ENCODE measurements around the gene SLC35D3.
"Not testable (repeated sequence)": the region's sequence is repeated elsewhere in the genome, so short reads cannot be mapped to it uniquely, and the experiment has no call there.

The SLC35D3 gene, protein sequence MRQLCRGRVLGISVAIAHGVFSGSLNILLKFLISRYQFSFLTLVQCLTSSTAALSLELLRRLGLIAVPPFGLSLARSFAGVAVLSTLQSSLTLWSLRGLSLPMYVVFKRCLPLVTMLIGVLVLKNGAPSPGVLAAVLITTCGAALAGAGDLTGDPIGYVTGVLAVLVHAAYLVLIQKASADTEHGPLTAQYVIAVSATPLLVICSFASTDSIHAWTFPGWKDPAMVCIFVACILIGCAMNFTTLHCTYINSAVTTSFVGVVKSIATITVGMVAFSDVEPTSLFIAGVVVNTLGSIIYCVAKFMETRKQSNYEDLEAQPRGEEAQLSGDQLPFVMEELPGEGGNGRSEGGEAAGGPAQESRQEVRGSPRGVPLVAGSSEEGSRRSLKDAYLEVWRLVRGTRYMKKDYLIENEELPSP

DNA sequence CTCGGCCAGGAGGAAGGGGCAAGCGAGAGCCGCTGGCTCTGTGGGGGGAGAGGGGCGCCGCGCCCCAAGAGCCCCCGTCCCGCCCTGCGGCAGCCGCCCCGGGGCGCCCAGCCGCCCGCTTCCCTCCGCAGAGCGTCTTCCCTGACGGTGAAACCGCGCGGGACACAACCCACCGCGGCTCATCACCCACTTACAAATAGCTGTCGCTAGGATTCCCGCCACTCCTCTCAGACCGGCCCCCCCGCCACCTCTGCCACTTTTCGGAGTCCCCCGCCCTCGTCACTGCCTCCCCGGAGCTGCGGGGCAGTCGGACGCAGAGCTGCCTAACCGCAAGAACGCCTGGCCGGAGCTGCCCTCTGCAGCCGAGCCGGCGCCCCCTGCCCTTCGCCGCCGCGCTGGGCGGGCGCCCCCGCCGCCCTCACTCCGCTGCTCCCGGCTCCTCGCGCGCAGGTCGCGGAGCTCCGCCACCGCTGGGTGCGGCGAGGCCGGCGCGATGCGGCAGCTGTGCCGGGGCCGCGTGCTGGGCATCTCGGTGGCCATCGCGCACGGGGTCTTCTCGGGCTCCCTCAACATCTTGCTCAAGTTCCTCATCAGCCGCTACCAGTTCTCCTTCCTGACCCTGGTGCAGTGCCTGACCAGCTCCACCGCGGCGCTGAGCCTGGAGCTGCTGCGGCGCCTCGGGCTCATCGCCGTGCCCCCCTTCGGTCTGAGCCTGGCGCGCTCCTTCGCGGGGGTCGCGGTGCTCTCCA is at the start of gene SLC35D3:
Gene SLC35D3, plus strand, starts transcription at position 366 of the 749 bp plus-strand sequence. Its CDS starts 128 bp downstream, at position 494.
- DNase-seq = no peak

DNA sequence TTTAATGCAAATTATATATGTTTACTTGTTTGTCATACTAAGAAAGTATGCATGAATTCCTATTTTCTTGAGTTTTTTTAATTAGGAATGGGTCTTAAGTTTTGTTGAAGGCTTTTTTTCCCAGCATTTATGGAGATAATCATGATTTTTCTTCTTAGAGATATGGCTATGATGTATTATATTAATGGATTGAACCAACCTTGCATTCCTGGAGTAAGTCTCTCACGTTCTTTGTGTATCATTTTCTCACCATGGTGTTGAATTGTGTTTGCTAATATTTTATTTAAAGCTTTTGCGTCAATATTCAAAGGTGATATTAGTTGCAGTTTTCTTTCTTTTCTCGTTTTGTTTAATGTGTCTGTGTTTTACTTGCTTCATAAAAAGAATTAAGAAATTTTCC is 48.4 kb upstream of the SLC35D3 start:
- no peak for DNase-seq

DNA sequence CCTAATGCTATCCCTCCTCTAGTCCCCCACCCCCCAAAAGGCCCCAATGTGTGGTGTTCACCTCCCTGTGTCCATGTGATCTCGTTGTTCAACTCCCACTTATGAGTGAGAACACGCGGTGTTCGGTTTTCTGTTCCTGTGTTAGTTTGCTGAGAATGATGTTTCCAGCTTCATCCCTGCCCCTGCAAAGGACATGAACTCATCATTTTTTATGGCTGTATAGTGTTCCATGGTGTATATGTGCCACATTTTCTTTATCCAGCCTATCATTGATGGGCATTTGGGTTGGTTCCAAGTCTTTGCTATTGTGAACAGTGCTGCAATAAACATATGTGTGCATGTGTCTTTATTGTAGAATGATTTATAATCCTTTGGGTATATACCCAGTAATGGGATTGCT is 45.6 kb upstream of the SLC35D3 start:
- DNase-seq = not testable (repeated sequence)

DNA sequence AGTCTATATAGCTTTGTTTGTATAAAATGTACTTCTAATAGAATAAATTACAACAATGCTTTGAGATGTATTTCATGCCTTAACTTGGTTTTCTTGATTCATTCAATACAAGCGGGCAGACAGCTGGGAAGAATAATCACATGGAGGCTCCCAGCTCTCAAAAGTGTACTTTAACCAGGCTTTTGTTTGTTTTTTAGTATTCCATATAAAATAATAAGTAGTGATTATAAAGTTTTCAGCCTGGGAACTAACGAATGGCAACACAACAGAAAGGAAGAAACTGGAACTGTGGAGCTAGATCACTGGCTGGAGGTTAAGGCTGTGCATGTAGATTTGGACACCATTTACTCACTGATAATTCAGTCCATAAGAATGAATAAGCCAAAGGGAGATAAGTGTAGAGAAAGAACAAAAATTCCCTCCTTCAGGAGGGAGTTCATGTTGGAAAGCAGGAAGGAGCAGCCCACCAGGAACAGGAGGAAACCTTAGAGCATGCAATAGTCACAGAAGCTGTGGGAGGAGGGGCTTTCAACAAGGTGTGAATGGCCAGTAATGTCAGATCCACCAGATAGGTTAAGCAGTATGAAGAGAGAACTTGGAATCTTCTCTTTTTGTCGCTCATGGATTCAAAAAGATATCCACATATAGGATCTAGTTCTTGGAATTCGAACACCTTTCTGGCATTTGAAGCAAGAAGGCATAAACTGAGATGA is 41.2 kb upstream of the SLC35D3 start:
- no peak for DNase-seq

DNA sequence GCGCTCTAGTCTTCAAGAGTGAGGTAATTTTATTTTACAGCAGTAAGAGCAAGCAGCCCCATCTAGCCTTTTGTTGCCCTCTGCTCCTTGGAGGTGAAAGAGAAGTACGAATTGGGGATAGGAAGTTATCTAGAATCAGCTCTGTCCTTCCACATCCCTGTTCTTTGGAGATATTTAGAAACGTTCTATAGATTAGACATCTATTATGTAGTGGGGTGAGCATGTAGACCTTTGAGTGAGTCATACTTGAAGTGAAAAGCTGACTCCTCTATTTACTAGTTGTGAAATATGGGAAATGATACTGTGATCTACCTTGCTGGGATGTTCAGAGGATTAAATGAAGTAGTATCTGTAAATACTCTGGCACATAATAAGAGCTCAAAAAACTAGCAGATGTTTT is 36.0 kb upstream of the SLC35D3 start:
- DNase-seq = no peak

DNA sequence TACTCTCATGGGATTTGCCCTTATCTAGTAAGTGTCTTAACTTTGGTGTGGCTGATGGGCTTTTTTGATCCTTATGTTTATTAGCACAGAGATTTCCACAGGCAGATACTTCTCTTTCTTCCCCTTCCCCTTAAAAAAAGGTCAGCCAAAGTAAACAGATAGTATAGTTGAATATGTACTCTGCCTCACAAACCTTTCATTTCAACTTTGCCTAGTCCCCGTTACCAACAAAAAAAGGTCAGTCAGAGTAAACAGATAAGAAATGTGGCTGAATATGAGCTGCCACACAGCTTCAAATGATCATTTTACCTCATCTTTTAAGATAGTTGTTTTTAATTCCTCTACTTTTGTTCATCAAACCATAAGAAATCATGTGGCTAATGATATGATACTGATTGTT is 34.1 kb upstream of the SLC35D3 start:
- DNase-seq = no peak

DNA sequence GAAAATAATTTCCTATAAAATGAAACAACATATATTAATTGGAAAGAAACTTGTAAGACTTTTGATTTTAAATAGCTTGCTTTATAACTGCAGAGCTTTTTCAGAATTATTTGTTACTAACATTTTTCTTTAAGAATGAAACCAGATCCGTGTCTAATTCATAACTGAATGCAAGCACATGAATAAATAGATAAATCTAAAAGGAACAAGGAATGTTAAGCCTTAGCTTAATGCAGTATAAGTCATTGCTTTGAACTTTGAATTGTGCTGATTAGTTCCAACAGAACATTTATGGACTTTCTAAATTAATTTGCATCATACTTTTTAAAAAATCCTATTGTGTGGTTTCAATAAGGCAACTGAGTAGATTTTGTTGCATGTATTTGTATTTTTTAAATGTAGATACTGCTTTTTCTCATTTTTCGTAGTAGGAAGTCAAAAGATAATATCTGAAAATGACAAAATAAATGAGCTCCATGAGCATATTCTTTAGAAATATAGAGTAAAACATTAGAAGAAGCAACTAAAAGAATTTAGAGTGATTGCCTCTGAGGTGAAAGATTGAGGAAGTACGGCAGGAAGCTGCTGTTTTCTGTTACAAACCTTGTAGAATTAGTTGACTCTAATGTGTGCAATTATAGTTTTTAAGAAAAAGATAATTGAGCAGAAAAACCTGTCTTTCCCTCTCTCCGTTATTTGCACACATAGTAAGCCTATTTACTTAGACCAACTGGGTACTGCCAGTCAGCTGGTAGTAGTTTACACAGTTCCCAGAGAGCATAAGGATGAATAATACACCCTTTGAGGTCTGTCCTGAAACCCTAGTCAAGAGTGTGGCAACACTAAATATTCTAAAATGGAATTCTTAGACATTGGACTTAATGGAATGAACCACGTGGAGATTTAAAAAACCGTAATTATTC is 32.6 kb upstream of the SLC35D3 start:
- DNase-seq = no peak

DNA sequence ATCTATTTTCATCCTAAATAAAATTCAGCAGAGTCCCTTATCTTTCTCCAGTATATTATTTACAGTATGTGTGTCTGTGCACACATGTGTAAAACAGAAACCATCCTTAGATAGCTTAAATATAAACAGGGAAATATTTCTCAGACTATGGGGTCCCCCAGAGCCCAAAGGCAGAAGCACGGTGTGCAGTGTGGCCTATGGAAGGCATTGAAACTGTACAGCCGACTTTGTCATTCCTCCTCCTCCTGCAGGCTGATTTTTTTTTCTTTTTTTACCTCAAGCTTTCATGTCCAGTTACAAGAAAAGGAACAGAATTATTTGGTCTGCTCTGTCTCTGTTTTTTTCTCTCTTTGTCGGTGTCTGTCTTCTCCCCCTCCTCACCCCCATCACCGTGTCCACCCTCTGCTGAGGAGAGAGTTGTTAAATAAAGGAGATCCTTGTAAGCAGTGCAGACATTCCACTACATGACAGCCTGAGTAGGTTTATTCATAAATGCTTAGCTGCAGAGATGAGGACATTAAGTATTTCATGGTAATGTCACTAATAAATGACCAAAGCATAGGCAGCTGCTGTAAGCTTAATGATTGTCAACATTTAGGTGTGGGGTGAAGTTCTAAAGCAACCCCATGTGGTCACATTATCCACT is 31.8 kb upstream of the SLC35D3 start:
- no peak for DNase-seq

DNA sequence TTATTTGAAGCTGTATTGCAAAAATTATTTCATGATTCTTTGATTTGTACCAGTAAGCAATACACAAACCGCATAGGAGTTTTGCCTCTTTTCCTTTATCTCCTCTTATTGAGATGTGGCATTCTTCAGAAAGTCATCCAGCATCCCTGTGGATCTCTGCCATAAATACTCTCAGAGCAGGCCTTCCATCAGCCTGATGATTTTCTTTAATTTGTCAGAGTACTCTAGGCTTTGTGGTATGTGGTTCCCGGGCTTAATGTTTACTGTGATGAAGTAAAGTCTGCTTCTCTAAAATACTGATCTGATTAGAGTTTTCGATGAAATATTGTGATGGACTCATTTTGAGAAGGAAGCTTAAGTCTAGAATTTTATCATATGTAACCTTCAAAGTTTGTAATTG is 31.1 kb upstream of the SLC35D3 start:
- no peak for DNase-seq

DNA sequence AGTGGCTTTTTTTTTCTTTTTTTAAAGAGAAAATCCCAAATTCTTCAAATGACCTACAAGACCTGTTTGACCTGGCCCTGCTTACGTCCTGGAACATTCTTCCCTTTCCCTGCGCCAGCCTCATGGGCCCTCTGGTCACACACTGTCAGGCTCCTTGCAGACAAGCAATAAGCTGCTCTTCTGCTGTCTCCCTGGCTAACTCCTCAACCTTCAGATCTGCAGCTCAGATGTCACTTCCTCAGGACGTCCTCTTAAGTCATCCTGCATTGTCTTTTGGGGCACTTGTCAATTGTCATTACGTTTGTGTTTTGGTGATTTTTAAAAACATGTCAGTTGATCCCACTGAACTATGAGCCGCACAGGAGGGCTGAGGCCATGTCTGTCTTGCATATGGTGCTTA is 28.9 kb upstream of the SLC35D3 start:
- no peak for DNase-seq

DNA sequence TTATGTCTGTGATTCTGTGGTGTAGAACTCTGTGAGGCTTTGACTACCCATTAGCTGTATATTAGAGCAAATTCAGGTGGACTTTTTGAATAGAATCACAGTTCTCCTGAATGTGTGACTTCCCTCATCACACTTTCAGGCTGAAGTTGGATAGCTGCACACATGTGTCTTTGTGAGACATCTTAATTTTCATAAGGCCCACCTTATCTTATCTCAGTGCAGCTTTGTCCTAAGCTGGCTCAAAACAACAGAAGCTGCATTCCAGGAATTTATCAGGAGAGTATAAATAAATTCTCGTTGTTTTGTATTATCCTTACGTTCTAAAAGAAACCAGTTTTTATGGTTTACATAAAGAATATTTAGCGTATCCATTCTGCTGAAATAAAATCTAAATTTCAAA is 26.2 kb upstream of the SLC35D3 start:
- DNase-seq = no peak

DNA sequence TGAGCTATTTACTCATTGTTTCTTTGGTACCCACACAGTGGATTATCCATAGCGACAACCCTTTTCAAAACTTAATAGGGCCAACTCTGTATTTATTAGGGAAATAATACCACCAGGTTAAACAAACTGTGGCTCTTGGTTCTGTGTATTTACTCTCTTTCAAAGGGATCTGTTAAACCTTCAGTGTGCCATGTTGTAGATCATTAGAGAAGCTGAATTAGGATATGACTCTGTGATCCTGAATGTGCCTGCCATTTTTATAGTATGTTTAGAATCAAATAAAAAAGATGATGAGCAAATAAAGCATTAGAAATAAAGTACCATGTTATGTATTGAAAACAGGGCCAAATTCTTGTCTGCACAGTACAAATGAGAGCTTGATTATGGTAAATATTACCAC is 25.0 kb upstream of the SLC35D3 start:
- DNase-seq = no peak

DNA sequence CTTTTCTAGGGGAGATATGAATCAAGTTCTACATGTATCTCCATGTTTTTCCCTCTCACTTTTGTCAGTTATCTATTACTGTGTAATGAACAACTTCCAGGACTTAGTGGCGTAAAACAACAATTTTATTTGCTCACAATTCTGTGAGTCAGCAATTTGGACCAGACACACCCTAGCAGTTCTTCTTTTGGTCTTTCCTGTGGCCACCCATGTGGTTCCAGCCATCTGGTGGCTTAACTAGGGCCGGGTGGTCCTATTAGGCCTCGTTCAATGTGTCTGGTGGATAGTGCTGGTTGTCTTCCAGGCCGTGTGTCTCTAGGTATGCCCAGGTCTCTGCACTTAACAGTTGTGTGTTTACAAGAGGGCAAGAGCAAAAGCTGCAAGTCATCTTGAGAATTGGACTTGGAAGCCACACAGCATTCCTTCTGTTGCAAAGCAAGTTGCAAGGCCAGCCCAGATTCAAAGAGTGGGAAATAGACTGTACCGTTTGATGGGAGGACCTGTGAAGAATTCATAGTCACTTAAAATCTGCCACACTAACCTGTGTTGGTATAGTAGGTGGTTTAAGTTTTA is 20.8 kb upstream of the SLC35D3 start:
- no peak for DNase-seq

DNA sequence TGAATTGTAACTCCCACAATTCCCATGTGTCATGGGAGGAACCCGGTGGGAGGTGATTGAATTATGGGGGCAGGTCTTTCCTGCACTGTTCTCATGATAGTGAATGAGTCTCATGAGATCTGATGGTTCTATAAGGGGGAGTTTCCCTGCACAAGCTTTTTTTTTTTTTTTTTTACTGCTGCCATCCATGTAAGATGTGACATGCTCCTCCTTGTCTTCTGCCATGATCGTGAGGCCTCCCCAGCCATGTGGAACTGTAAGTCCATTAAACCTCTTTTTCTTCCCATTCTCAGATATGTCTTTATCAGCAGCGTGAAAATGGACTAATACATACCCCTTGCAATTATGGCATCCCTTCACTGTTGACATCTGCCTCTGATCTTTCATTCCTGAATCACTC is 17.6 kb upstream of the SLC35D3 start:
- not testable (repeated sequence) for DNase-seq

DNA sequence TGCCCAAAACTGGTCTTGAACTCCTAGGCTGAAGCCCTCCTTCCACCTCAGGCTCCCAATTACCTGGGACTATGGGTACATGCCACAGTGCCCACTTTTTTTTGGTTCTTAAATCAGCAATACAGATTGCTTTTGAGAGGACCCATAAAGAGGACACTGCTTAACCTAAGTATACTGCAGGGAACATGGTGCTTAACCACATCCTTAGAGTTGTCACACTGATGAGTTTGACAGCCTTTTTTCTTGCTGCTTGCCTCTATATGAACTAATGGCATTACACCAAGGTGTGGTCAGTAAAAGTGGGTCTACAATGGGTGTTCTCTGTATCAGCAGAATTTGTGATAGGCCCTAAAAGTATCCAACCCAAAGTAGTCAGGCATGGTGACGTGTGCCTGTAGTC is 7.2 kb upstream of the SLC35D3 start:
- DNase-seq = no peak

DNA sequence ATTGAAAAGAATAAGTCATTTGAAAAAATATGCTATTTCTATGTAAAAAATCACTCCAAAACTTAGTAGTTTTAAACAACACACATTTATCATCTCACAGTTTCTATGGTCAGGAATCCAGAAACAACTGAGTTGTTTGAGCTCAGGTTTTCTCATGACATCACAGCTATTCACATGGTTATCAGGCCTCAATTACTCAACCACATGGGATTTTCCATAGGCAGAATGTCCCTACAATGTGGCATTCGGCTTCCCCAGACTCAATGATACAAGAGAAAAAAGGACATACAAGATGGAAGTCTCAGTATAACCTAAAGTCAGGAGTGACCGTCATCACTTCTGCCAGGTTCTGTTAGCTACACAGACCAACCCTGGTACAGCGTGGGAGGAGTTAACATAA is 3.4 kb upstream of the SLC35D3 start:
- DNase-seq = no peak

DNA sequence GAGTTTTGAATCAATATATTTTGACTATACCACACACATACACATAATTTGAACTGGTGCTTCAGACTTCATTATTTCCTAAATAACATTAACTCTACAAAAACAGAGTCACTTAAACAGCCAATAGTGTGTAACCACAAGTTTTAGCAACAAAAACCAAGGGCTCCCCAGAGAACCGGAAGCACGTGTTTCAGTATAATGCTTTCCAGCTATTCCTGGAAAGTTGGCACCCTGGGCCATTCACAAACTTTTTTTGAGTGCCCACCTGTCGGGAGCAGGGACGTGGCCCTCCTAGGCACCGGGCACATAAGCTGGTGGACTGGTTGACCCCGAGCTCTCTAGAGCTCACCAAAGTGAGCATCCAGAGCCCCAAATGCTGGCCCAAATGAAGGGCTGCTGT is 1.9 kb upstream of the SLC35D3 start:
- no peak for DNase-seq

DNA sequence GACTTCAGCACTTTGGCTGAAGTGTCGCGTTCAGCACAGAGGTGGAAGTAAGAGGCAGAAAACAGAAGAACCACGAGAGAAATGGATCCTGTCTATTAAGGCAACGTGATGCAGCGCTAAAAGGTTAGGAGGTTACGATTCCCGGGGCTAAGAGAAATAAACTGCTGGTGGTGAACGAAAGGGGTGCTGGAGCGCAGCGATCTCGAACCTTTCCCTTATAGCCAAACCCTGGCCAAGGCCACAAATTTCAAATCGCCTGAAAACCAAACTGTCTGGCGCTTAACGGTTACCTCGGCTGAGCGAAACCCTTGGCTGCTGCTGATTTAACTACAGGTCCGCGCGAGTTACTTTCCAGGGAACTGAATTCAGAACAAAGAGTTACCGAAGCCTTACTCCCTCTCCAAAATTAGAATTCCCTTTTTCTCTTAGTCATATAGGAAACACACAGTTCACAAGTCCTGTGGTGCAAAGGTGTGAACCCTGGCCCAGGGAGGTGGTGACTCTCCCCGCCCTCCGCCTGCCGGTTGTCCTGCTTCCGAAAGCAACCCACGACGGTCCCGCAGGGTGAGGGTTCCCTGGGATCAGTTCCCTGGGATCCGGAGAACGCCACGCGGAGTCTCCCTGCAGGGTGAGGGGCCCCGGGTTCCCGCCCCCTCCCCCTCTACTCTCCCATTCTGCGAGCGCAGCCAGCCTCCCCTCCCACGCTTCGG is 1.3 kb upstream of the SLC35D3 start:
- DNase-seq = peak; percentile 12

DNA sequence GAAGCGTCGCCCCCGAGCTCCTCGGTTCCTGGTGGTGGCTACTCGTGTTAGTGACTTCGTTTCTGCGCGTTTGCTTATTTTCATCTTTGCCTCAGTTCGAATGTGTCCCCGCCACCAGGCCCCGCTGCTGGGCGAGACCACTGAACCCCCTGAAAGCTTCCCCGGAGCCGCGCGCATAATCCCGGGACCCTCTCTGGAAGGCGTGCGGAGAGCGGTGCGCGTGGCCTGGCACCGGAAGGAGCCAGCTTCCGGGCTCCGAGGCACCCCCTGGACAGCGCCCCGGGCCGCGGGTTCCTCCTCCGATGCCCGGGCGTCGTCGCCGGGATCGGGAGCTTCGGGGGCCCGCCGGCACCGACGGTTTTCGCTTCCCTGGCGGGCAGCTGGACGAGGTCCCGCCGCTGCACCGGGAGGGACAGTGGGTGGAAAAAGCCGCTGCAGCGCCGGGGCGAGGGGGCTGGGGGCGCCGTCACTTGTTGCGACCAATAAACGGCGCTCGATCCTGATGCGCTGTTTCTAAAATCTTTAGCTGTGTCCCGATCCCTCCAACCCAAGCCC is 643 bp upstream of the SLC35D3 start:
- DNase-seq = no peak

DNA sequence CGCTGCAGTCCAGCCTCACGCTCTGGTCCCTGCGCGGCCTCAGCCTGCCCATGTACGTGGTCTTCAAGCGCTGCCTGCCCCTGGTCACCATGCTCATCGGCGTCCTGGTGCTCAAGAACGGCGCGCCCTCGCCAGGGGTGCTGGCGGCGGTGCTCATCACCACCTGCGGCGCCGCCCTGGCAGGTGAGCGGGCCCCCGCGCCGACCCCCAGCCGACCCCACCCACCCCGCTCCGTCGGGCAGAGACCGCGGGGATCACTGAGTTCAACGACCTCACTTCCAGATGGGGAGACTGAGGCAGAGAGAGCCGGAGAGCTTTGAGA is 545 bp downstream of the SLC35D3 start:
- no peak for DNase-seq
